Breast epithelium (tissue), 3 donors: ENCODE results near the gene TP53I11.

Experiments
- POLR2AphosphoS5 ChIP-seq, 3 donors: sonication (generic); formaldehyde crosslinking; IDR thresholded peaks; one replicate each; pipeline ENCODE4 v1.6.1; 2017; ENCODE audit warnings: antibody characterized with exemption in 3 of 3
- TF ChIP-seq, protein P1 (sequence below), 3 donors: fragments of 450-650 bp; IDR thresholded peaks; one replicate each; pipeline ENCODE4 v1.5.1; 2016 to 2017; ENCODE audit warnings: antibody characterized with exemption in 3 of 3, mild to moderate bottlenecking in 3 of 3, moderate library complexity in 3 of 3

DNA sequence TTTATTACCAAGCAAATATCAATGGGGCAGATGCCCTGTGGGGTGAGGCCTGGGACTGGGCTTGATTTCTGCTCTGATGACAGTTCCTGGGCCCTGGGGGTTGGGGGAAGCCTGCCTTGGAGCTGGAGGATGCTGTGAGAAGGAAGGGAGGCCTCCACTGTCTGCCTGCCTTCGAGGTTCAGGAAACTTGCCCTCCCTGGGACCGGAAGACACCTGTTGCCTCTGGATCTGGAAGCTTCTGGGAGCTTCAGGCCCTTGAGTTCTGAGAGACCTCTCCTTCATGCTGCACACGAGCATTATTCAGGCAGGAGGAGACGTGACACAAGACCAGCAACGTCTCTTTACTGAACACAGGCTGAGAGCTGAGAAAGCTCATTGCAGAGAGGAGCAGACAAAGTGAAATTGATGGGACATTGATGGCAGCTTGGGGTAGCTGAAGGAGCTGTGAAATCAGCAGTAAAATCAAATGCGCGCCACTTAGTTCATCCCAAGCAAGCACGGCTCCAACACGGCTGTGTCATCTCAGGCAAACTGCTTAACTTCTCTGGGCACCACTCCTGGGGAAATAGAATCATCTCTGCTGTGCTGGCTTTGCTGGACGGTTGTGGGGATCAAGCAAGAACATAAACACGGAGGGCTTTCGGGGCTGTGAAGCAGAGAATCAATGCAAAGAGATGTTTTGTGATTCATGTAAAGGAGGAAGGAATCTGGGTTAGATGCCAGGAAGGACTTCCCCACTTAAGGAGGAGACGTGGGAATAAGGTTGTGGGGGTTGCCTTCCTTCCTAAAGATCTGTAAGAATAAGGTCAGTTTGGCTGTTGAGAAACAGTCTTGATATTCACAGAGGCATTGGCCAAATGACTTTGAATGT lies 64.5 kb downstream of the TP53I11 start:
- TF ChIP-seq, protein P1, sequence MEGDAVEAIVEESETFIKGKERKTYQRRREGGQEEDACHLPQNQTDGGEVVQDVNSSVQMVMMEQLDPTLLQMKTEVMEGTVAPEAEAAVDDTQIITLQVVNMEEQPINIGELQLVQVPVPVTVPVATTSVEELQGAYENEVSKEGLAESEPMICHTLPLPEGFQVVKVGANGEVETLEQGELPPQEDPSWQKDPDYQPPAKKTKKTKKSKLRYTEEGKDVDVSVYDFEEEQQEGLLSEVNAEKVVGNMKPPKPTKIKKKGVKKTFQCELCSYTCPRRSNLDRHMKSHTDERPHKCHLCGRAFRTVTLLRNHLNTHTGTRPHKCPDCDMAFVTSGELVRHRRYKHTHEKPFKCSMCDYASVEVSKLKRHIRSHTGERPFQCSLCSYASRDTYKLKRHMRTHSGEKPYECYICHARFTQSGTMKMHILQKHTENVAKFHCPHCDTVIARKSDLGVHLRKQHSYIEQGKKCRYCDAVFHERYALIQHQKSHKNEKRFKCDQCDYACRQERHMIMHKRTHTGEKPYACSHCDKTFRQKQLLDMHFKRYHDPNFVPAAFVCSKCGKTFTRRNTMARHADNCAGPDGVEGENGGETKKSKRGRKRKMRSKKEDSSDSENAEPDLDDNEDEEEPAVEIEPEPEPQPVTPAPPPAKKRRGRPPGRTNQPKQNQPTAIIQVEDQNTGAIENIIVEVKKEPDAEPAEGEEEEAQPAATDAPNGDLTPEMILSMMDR (IDR thresholded peaks at IDR 0.05), result no peak
- no peak for TF ChIP-seq POLR2AphosphoS5 (IDR thresholded peaks at IDR 0.05)
